Ovary (tissue), 9 donors: ENCODE measurements around the gene NELFB. TPM values are rescaled to one million over a fixed set of nuclear protein-coding genes. Genes with fewer than 3 reads are reported as not detected.

Experiments used
- DNase-seq, 5 donors: peaks; one replicate each; pipeline ENCODE4 v3.0.0-alpha.2; 2019 to 2020
- H3K27ac ChIP-seq, 2 donors: fragments of 200-600 bp; one replicate each; pipeline versions ENCODE4 v1.5.1 to v1.8.0; 2019 to 2022
- H3K27me3 ChIP-seq: fragments of 200-600 bp; one replicate; pipeline ENCODE4 v1.8.0; 2022
- H3K36me3 ChIP-seq: fragments of 200-600 bp; sonication (generic); one replicate; pipeline ENCODE4 v1.5.1; 2019
- H3K4me1 ChIP-seq: one replicate; pipeline ENCODE4 v1.8.1; 2013; ENCODE audit warnings: mild to moderate bottlenecking, moderate library complexity; ENCODE audit not compliant: insufficient read depth
- H3K4me3 ChIP-seq: fragments of 200-600 bp; sonication (generic); one replicate; pipeline ENCODE4 v1.5.1; 2017
- H3K9me3 ChIP-seq, 2 donors: fragments of 200-600 bp in 1 of 2; sonication (generic) in 1 of 2; one replicate each; pipeline versions ENCODE4 v1.5.1 to v1.8.1; 2013 to 2019; ENCODE audit warnings: mild to moderate bottlenecking in 1 of 2, moderate library complexity in 1 of 2
- CTCF ChIP-seq, 3 donors: fragments of 450-650 bp in 2 of 3; fragments of 200-600 bp in 1 of 3; IDR thresholded peaks; one replicate each; pipeline versions ENCODE4 v1.5.1 to v1.8.0; 2016 to 2022; ENCODE audit warnings: antibody characterized with exemption in 3 of 3, mild to moderate bottlenecking in 1 of 3
- EP300 ChIP-seq: sonication (generic); formaldehyde crosslinking; IDR thresholded peaks from one replicate; pipeline ENCODE4 v1.6.1; 2017; ENCODE audit warnings: antibody characterized with exemption
- POLR2A ChIP-seq: fragments of 450-650 bp; IDR thresholded peaks from one replicate; pipeline ENCODE4 v1.6.1; 2017; ENCODE audit warnings: antibody characterized with exemption, mild to moderate bottlenecking, moderate library complexity
- WGBS, 3 donors: extraction: QIAGEN DNeasy Blood & Tissue Kit in 1 of 3; methylation state at CpG; one replicate each; pipeline versions ENCODE4 v1.1.5 to v1.1.7; 2013 to 2017; 5-methylcytosine and 5-hydroxymethylcytosine counted together
- intact Hi-C, 4 donors: fragments of 100-400 bp; cut with DNase I; formaldehyde crosslinking; loops; one replicate each; pipeline versions ENCODE4 v1.11.0 to v1.15.1; 2022 to 2023
- polyA plus RNA-seq, 2 donors: library from polyadenylated mRNA; stranded (reverse); fragments of 200-250 nt in 1 of 2; fragments of 350-450 nt in 1 of 2; fragmentation: Illumina TruSeq in 1 of 2; extraction: RNeasy Lipid Tissue Mini Kit (QIAGEN cat#74804) in 1 of 2; gene quantifications; one replicate each; pipeline ENCODE4 v1.2.3, GENCODE V29; 2013 to 2014
- total RNA-seq, 7 donors: library from RNA; depleted of rRNA in 2 of 7; stranded (reverse); fragments of >200 nt in 2 of 7; fragmentation: NEBNext Ultra II Directional in 3 of 7; extraction: Animal tissue kit (Norgen Biotek cat#: 25700) in 3 of 7; gene quantifications; one replicate each; pipeline versions ENCODE4 v1.1.0 to v1.2.4, GENCODE V29; 2016 to 2023
- donor health status: DM: no; HTN: no; CAD: no; lungs with moderate emphysema.
- donor health status: DM: no; HTN: no; CAD: no.
- donor health status: Bipolar disorder and iron deficiency.
- donor health status: DM: yes; HTN: yes; CAD: no.
- donor health status: DM: no; HTN: no; CAD: no.
- donor health status: DM: yes; HTN: yes; CAD: no.

NELFB gene
- total and polyA plus RNA-seq, 9 donors = 10.9 to 56.6 (median 44.5) TPM

GRCh38 chr9:137305798-137306065 lies 50.6 kb downstream of the NELFB start:
- Histone ChIP-seq H3K27ac (no peak overlapping the region), H3K36me3 (no peaks in the 10 kb centered on the region), H3K4me3 (no peak overlapping the region), H3K9me3 (no peaks in the 10 kb centered on the region), H3K4me1 (peaks cover 19% of the 10 kb centered on the region), H3K27me3 (peaks cover 5% of the 10 kb centered on the region)
- intact Hi-C loops = no loop called here
- 5 to 19% (median 8%) methylated on average over 7 to 8 of the region's 8 CpGs for WGBS, 3 donors
- TF ChIP-seq POLR2A = no peak
- TF ChIP-seq CTCF (IDR thresholded peaks at IDR 0.05) = no peak
- TF ChIP-seq EP300 = no peak
- DNase-seq = peak in 1 of 5 donors; percentile 43

DNA sequence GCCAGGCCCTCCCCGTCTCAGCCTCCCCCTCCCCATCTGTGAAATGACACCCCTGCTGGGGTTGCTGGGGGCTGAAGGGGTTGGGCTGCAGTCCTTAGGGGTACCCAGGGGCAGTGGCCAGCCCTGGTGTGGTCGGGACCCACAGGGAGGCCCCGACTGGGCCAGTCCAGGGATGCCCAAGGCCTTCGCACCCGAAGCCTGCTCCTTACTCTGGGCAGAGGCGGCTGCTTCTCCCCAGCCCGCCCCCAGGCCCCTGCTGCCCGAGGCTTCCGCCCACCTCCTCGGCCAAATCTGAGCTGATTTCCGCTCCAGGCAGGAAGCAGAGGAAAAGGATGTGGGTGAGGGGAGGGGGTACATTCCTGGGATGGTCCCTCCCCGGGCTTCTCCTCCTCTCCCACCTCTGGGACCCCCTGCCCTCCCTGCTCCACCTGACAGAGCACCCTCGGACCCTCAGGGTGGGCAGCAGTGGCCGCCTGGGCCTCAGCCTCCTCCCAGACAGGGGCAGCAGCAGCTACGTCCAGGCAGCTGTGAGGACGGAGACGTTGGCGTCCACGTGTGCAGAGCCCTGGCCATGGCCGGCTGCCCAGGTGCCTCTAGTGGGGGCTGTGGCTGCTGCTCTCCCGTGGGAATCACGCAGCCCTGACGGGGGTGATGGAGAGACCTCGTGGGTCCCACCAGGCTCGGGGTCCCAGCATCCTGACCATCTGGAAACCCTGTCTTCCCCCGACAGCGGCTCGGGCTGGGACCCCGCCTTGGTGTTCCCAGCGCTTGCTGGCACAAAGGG lies 51.1 kb downstream of the NELFB start:
- WGBS, 3 donors = 7 to 23% (median 8%) methylated on average over 22 to 30 of the region's 30 CpGs
- intact Hi-C loops = no loop called here
- Histone ChIP-seq H3K4me1 (peaks cover 19% of the 10 kb centered on the region), H3K27me3 (peaks cover 5% of the 10 kb centered on the region), H3K4me3 (no peak overlapping the region), H3K9me3 (no peaks in the 10 kb centered on the region), H3K27ac (no peak overlapping the region), H3K36me3 (no peaks in the 10 kb centered on the region)
- TF ChIP-seq EP300 = no peak
- TF ChIP-seq CTCF (IDR thresholded peaks at IDR 0.05) = no peak
- no peak for TF ChIP-seq POLR2A
- peak in 4 of 5 donors; percentile 10 to 57 (median 44) for DNase-seq

GRCh38 chr9:137306850-137307254 lies 51.7 kb downstream of the NELFB start:
- TF ChIP-seq EP300 (no peak), POLR2A (no peak), CTCF (IDR thresholded peaks at IDR 0.05) (no peak)
- H3K9me3 ChIP-seq = no peaks in the 10 kb centered on the region
- H3K36me3 ChIP-seq = no peaks in the 10 kb centered on the region
- peak in 3 of 5 donors; percentile 42 to 53 (median 45) for DNase-seq
- H3K4me3 ChIP-seq = no peak overlapping the region
- intact Hi-C loops = no loop called here
- H3K4me1 ChIP-seq = peaks cover 19% of the 10 kb centered on the region
- H3K27me3 ChIP-seq = peaks cover 5% of the 10 kb centered on the region
- 5 to 17% (median 7%) methylated on average over 17 to 23 of the region's 23 CpGs for WGBS, 3 donors
- H3K27ac ChIP-seq = no peak overlapping the region

DNA sequence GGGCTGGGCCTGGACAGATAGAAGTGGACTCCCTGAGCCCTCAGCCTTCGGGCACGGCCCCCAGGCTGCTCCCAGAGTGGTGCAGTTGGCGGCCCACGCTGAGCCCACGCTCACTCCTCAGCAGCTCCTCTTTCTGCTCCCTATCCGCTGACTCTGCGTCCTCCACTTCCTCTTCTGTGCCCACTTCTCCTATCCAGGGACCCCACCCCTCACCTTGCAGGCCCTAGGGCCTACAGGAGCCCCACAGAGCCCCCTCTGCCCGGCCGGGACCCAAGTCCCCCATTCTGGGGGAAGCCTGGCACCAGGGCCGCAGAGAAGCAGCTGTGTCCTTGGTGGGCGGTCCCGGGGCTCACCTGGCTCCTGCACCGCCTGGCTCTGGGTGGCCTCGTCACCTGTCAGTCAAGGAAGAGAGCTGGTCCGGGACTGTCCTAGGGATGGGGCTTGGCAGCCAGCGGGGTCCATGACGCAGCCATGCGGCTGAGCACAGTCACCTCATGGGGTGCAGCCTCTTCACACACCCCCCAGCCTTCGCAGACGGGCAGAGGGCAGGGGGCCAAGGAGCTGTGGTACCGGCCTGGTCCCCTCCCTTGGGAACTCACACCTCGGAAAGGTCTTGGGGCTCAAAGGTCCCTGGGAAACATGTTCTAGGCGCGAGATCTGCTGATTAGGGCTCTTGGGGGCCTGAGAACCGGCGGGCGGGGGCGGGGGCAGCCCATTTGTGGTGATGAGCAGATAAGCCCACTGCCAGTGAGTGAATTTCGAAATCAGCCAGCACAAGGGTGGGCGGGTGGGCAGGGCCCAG lies 52.3 kb downstream of the NELFB start:
- peak in 4 of 5 donors; percentile 13 to 42 (median 36) for DNase-seq
- peaks cover 5% of the 10 kb centered on the region for H3K27me3 ChIP-seq
- WGBS, 3 donors = 20 to 33% (median 21%) methylated on average over 21 to 30 of the region's 30 CpGs
- H3K4me3 ChIP-seq = no peak overlapping the region
- no peaks in the 10 kb centered on the region for H3K9me3 ChIP-seq
- peaks cover 19% of the 10 kb centered on the region for H3K4me1 ChIP-seq
- no peak overlapping the region for H3K27ac ChIP-seq
- TF ChIP-seq POLR2A = no peak
- TF ChIP-seq CTCF (IDR thresholded peaks at IDR 0.05) = no peak
- TF ChIP-seq EP300 = no peak
- intact Hi-C loops = no loop called here
- no peaks in the 10 kb centered on the region for H3K36me3 ChIP-seq
